SH-SY5Y (cell line): Measurements from ENCODE around the gene TMIE.

Experiments used
- GATA2 ChIP-seq: IDR thresholded peaks from 2 replicates; pipeline ENCODE4 v1.6.1; 2011; ENCODE audit warnings: mild to moderate bottlenecking, low read depth, low read length
- GATA3 ChIP-seq: IDR thresholded peaks from 2 replicates; pipeline ENCODE4 v1.6.1; 2011; ENCODE audit warnings: low read depth, mild to moderate bottlenecking, low read length, moderate library complexity

The TMIE gene

DNA sequence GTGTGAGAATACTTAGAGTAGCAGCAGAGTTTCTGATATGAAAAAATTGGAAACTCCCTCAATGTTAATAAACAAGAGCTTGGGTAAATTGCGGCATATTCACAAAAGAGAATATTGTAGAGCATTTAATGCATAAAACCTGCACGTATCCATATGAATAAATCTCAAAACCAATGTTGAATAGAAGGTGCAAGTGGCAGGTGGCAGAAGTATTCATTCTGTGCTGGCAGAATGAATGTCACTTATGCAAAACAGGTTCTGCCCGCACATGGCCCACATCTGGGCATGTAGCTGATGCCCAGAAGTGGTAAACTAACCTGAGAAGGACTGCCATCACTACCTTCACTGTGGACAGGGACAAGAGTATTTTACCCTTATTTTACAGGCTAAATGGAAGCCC is 30.6 kb downstream of the TMIE start:
- TF ChIP-seq GATA2: no peak
- no peak for TF ChIP-seq GATA3

DNA sequence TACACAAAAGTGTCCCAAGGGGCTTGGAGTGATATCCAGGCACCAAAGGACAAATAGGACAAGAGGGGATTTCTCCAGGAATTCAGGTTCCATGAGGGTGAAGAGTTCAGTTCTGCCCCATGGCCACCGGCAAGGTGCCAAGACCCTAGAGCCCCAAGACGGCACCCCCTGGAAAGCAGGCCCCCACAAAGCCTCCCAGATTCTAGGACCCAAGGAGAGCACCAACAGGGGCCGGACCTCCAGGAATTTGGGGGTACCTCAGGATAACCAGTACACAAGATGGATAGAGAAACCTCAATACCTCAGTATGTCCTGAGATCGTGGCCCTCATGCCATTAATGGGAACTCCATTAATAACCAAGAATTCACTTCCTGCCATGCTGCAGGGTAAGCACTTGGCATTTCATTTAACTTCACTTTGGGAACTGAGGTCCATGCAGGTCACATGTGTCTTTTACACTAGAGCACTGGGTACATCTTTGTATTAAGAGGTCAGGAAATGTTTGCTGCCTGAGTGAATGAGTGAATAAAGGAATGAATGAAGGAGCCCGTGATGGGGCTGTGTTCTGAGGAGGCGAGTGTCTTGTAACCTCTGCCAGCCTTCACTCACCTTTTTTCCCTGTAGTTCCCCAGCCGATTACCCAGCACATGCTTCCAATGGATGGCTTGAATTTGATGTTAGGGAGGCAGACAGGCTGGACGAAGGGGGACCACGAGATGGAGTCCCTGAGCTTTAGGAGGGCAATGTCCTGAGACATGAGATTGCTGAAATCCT is 32.0 kb downstream of the TMIE start:
- TF ChIP-seq GATA2 (no peak), GATA3 (no peak)

DNA sequence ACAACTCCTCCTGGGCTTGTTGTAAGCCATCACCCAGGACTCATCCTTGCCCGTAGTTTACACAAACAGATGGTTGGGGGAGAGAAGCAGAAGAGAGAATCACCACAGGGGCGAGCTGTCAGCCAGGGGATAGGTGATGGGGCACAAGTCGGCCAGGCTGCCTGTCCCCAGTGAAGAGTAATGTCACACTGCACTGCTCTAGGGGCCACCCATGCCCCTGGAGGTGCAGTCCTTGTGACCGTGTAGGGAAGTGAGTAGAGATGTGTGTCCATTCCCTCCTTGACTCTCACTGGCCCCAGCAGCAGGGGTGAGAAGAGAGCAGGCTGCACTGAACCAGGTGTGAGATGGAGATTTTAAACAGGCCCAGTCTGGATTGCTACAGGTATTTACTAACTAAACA is 33.6 kb downstream of the TMIE start:
- TF ChIP-seq GATA2 (no peak), GATA3 (no peak)

- TF ChIP-seq GATA2 (no peak), GATA3 (no peak)
These were observed 35.0 kb downstream of the TMIE start for GRCh38 chr3:46736006-46736872.

DNA sequence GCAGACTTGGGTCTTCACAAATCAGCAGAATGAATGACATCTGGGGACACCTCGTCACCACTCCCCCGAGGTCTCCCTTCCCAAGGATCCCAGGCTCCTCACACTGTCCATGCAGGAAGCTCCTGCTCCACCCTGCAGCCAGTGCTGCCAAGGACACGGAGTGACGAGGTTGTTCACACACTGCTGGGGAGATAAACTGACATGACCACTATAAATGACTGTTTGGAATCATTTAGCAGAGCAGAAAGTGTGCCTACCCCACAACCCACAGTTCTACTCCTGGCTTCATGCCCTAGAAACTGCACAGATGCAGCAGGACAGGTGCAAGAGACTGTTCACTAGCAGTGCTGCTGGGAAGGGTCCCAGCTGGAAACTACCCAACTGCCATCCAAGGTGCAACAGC is 36.1 kb downstream of the TMIE start:
- TF ChIP-seq GATA3: no peak
- no peak for TF ChIP-seq GATA2

DNA sequence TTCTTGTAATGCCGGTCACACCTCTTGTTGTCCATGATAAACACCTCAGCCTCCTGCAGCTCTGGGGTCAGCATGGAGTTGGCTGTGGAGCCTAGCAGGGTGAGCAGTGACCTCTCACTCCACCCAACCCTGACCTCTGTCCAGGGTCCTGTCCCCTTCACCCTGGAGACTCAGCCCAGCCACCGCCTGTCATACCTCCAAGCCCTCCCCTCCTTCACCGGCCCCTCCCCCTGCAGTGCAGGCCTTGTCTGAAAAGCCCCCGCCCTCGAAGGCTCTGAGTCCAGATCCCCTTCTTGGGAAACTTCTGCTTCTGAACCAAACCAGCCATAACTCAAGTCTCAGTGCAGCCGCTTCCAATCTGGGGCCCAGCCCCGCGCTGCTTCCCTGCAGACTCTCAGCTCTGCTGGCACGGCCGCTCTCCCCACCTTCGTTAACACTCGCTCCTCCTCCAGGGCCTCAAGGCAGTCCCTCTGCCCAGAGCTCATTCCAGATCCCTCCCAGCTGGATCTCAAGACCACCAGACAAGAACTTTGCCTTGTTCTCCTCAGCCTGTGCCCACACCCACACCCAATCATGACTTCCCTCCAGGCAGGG is 41.9 kb downstream of the TMIE start:
- no peak for TF ChIP-seq GATA2
- no peak for TF ChIP-seq GATA3

DNA sequence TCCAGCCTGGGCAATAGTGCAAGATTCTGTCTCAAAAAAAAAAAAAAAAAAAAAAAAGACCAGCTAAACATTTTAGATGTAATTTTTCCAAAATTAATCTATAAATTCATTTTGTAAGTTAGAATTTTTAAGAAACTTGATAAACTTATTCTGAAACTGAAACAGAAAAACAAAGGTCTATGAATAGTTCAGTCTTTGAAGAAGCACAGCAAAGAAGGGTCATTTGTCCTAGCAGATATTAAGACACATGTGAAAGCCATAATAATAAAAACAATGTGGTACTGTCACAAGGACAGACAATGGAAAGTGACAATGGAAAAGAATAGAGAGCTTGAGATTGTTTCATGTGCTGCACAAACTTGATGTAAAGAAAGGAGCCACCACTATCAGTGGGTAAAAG is 45.5 kb downstream of the TMIE start:
- TF ChIP-seq GATA2 (no peak), GATA3 (no peak)

DNA sequence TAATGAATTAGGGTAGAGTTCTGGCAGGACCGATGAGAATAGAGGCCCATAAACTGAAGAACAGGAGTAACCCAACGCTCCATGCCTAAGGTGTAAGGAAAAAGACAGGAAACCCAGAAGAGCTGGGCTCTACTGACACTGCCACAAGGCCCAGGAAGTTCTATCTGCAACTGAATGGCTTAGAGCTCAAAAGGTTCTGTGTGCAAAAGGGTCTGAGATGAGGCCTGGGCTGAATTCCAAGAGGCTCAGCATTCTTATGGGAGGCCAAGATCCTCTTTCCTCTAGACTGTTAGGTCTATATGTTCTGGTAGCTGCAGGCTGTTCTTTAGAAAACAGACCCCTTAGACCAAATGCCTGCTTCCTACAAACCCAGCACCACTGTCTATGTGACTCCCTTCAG is 47.0 kb downstream of the TMIE start:
- TF ChIP-seq GATA2: no peak
- TF ChIP-seq GATA3: no peak

DNA sequence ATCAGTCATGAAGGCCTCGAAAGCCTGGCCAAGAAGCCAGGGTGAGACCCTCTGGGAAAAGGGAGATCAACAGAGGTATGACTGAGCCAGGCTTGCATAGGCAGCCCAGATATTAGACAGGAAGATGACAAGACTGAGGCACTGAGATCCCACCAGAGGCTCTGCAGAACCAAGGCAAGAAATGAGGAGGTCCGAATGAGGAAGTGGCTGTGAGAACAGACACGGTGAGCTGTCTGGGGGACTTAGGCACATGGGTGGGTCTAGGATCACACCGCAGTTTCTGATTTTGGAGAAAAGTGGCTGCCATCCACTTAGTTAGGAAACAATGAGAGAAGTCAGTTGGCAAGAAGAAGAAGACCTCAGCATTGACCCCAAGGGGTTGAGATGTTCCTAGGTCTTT is 47.9 kb downstream of the TMIE start:
- TF ChIP-seq GATA3 (no peak), GATA2 (no peak)

GRCh38 chr3:46750555-46751038 is 49.4 kb downstream of the TMIE start:
- TF ChIP-seq GATA3 (no peak), GATA2 (no peak)

DNA sequence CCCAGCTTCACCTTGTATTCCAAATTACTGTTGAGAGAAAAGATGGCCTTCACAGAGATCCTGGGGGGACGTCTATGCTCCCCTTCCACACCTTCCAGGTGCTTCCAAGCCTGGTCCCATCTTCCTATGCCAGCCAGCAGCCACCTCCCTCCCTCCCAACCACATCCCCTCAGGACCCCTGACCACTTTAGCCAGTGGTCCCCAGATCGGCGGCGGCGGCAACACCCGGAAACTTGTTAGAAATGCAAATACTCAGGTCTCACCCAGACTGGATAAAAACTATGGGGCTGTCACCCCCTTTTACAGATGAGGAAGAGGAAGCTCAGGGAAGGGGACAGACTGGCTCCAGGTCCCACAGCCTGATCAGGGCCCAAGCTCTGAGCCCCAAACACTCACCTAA is 54.5 kb downstream of the TMIE start:
- TF ChIP-seq GATA2 (no peak), GATA3 (no peak)

GRCh38 chr3:46756642-46757041 is 55.5 kb downstream of the TMIE start:
- TF ChIP-seq GATA2: no peak

- no peak for TF ChIP-seq GATA3
- TF ChIP-seq GATA2: no peak
These were observed 58.3 kb downstream of the TMIE start for GRCh38 chr3:46759239-46760167.
